Spleen (tissue), 11 donors: ENCODE results near the gene NCOR2. TPM values are rescaled to one million over a fixed set of nuclear protein-coding genes. Genes with fewer than 3 reads are reported as not detected.
A peak's percentile ranks its signal among the peaks of the same experiment; 100 is the strongest.

ENCODE experiments used
- DNase-seq: peaks from one replicate; pipeline ENCODE4 v3.0.0-alpha.2; 2020
- H3K27ac ChIP-seq, 8 donors: fragments of 200-600 bp; sonication (generic) in 7 of 8; 1 replicate in 4 of 8; 2 replicates in 4 of 8; pipeline versions ENCODE4 v1.5.0 to v1.8.0; 2016 to 2021; ENCODE audit warnings: inconsistent platforms in 4 of 8, mild to moderate bottlenecking in 4 of 8, moderate library complexity in 1 of 8
- H3K27me3 ChIP-seq, 7 donors: fragments of 200-600 bp; sonication (generic) in 6 of 7; replicated peaks in 1 of 7; 1 replicate in 4 of 7; 2 replicates in 3 of 7; pipeline versions ENCODE4 v1.5.0 to v1.8.0; 2016 to 2021; ENCODE audit warnings: inconsistent platforms in 3 of 7, mild to moderate bottlenecking in 1 of 7
- H3K36me3 ChIP-seq, 6 donors: fragments of 200-600 bp; sonication (generic) in 5 of 6; 1 replicate in 4 of 6; 2 replicates in 2 of 6; pipeline versions ENCODE4 v1.5.0 to v1.8.0; 2016 to 2021; ENCODE audit warnings: inconsistent platforms in 2 of 6
- H3K4me1 ChIP-seq, 6 donors: fragments of 200-600 bp; sonication (generic) in 5 of 6; 1 replicate in 3 of 6; 2 replicates in 3 of 6; pipeline versions ENCODE4 v1.5.0 to v1.8.0; 2016 to 2021; ENCODE audit warnings: inconsistent platforms in 3 of 6
- H3K4me3 ChIP-seq, 8 donors: fragments of 200-600 bp; sonication (generic) in 7 of 8; 1 replicate in 4 of 8; 2 replicates in 4 of 8; pipeline versions ENCODE4 v1.5.0 to v1.8.0; 2016 to 2021; ENCODE audit warnings: inconsistent platforms in 4 of 8, mild to moderate bottlenecking in 4 of 8, moderate library complexity in 2 of 8
- H3K9me3 ChIP-seq, 8 donors: fragments of 200-600 bp; sonication (generic) in 7 of 8; 1 replicate in 4 of 8; 2 replicates in 4 of 8; pipeline versions ENCODE4 v1.5.0 to v1.8.0; 2016 to 2021; ENCODE audit warnings: inconsistent platforms in 4 of 8
- CTCF ChIP-seq, 11 experiments: fragments of 200-600 bp in 7 of 11; fragments of 450-650 bp in 4 of 11; sonication (generic) in 4 of 11; IDR thresholded peaks in 8 of 11; conservative IDR thresholded peaks in 3 of 11; 1 replicate in 7 of 11; 2 replicates in 4 of 11; pipeline versions ENCODE4 v1.4.0 to v1.8.0; 2016 to 2021; ENCODE audit warnings: antibody characterized with exemption in 11 of 11, inconsistent platforms in 4 of 11, mild to moderate bottlenecking in 1 of 11
- POLR2A ChIP-seq, 3 donors: fragments of 450-650 bp; IDR thresholded peaks; one replicate each; pipeline ENCODE4 v1.5.1; 2017; ENCODE audit warnings: antibody characterized with exemption in 3 of 3, mild to moderate bottlenecking in 1 of 3
- POLR2AphosphoS5 ChIP-seq, 3 donors: sonication (generic); formaldehyde crosslinking; IDR thresholded peaks; one replicate each; pipeline ENCODE4 v1.5.1; 2017; ENCODE audit warnings: antibody characterized with exemption in 3 of 3
- WGBS, 5 donors: extraction: QIAGEN DNeasy Blood & Tissue Kit in 3 of 5; methylation state at CpG; one replicate each; pipeline versions ENCODE4 v1.1.5 to v1.1.7; 2013 to 2018; 5-methylcytosine and 5-hydroxymethylcytosine counted together
- intact Hi-C: fragments of 100-400 bp; cut with DNase I; formaldehyde crosslinking; loops from one replicate; pipeline ENCODE4 v1.15.0; 2023; ENCODE audit warnings: low total_unique reads
- polyA plus RNA-seq, 3 donors: library from polyadenylated mRNA; stranded (reverse); fragments of 200-250 nt; gene quantifications; one replicate each; pipeline ENCODE4 v1.2.1, GENCODE V29; 2013
- total RNA-seq, 7 donors: library from RNA; depleted of rRNA in 3 of 7; stranded (reverse); fragments of >200 nt in 3 of 7; fragmentation: NEBNext Ultra II Directional in 4 of 7; extraction: Animal tissue kit (Norgen Biotek cat#: 25700) in 4 of 7; gene quantifications; one replicate each; pipeline versions ENCODE4 v1.1.0 to v1.2.1, GENCODE V29; 2016 to 2021
- donor health status: healthy with polysubstance abuse.
- donor health status: DM: no; HTN: no; CAD: no; lungs with moderate emphysema.
- donor health status: DM: no; HTN: no; CAD: no.
- donor health status: Bipolar disorder and iron deficiency.
- donor health status: healthy.
- donor health status: DM: no; HTN: no; CAD: no.
- donor health status: DM: yes; HTN: yes; CAD: no.

The NCOR2 gene
- total and polyA plus RNA-seq, 10 donors: 13.2 to 236 (median 157) TPM

- WGBS, 5 donors: 92 to 97% (median 95%) methylated on average over 10 of the region's 10 CpGs
- H3K27me3 ChIP-seq: peaks cover 0 to 7% (median 0%) of the 10 kb centered on the region in 7 donors
- DNase-seq: no peak
- no peak overlapping the region for H3K27ac ChIP-seq
- no peak overlapping the region for H3K4me3 ChIP-seq
- H3K4me1 ChIP-seq: peaks cover 6 to 24% (median 16%) of the 10 kb centered on the region in 6 donors
- H3K9me3 ChIP-seq: peaks cover 0 to 11% (median 0%) of the 10 kb centered on the region in 8 donors
- TF ChIP-seq CTCF (IDR thresholded peaks at IDR 0.05 in 8 of 11, conservative IDR thresholded peaks at IDR 0.05 in 3 of 11): no peak
- TF ChIP-seq POLR2AphosphoS5 (IDR thresholded peaks at IDR 0.05): no peak
- TF ChIP-seq POLR2A (IDR thresholded peaks at IDR 0.05): no peak
- H3K36me3 ChIP-seq: no peaks in the 10 kb centered on the region
- intact Hi-C loops: no loop called here
These were observed 16.4 kb upstream of the NCOR2 start for GRCh38 chr12:124583854-124584253.

- no peak overlapping the region for H3K4me3 ChIP-seq
- H3K27ac ChIP-seq: peak overlapping the region in 6 of 8 donors; percentile 17 to 61 (median 46)
- H3K27me3 ChIP-seq: no peaks in the 10 kb centered on the region
- DNase-seq: no peak
- TF ChIP-seq POLR2A (IDR thresholded peaks at IDR 0.05) (no peak), POLR2AphosphoS5 (IDR thresholded peaks at IDR 0.05) (peak in 2 of 3 donors; percentile 37 to 57)
- 6 to 29% (median 13%) methylated on average over 5 of the region's 5 CpGs for WGBS, 5 donors
- H3K36me3 ChIP-seq: no peaks in the 10 kb centered on the region
- intact Hi-C loops: no loop called here
- peaks cover 0 to 12% (median 0%) of the 10 kb centered on the region in 8 donors for H3K9me3 ChIP-seq
- peaks cover 6 to 17% (median 11%) of the 10 kb centered on the region in 6 donors for H3K4me1 ChIP-seq
These were observed 14.7 kb upstream of the NCOR2 start for GRCh38 chr12:124582108-124582424.

- no peak for DNase-seq
- intact Hi-C loops: no loop called here
- Histone ChIP-seq H3K4me3 (no peak overlapping the region), H3K9me3 (peaks cover 0 to 18% (median 4%) of the 10 kb centered on the region in 8 donors), H3K36me3 (no peaks in the 10 kb centered on the region), H3K27ac (peak overlapping the region in 6 of 8 donors; percentile 17 to 61 (median 46)), H3K4me1 (peaks cover 6 to 17% (median 11%) of the 10 kb centered on the region in 6 donors), H3K27me3 (no peaks in the 10 kb centered on the region)
- 53 to 58% (median 56%) methylated on average over 15 of the region's 15 CpGs for WGBS, 5 donors
- TF ChIP-seq POLR2AphosphoS5 (IDR thresholded peaks at IDR 0.05) (no peak), POLR2A (IDR thresholded peaks at IDR 0.05) (no peak), CTCF (IDR thresholded peaks at IDR 0.05 in 8 of 11, conservative IDR thresholded peaks at IDR 0.05 in 3 of 11) (no peak)
These were observed 14.1 kb upstream of the NCOR2 start for GRCh38 chr12:124581307-124582107.

GRCh38 chr12:124579921-124580517 lies 12.6 kb upstream of the NCOR2 start:
- WGBS, 5 donors: 87 to 96% (median 92%) methylated on average over 5 of the region's 5 CpGs
- intact Hi-C loops: no loop called here
- H3K9me3 ChIP-seq: peaks cover 0 to 20% (median 5%) of the 10 kb centered on the region in 8 donors
- no peaks in the 10 kb centered on the region for H3K36me3 ChIP-seq
- peaks cover 6 to 17% (median 11%) of the 10 kb centered on the region in 6 donors for H3K4me1 ChIP-seq
- H3K27me3 ChIP-seq: no peaks in the 10 kb centered on the region
- no peak for TF ChIP-seq POLR2AphosphoS5 (IDR thresholded peaks at IDR 0.05)
- no peak for TF ChIP-seq CTCF (IDR thresholded peaks at IDR 0.05 in 8 of 11, conservative IDR thresholded peaks at IDR 0.05 in 3 of 11)
- TF ChIP-seq POLR2A (IDR thresholded peaks at IDR 0.05): no peak
- H3K27ac ChIP-seq: no peak overlapping the region
- H3K4me3 ChIP-seq: no peak overlapping the region
- DNase-seq: no peak
